Astrocyte (in vitro differentiated cells and primary cell): ENCODE measurements around the gene CEP250.

Experiments
- CTCF ChIP-seq: IDR thresholded peaks from 2 replicates; pipeline ENCODE4 v1.5.1; 2011; ENCODE audit warnings: low read depth, mild to moderate bottlenecking, inconsistent platforms, low read length, moderate library complexity; ENCODE audit not compliant: insufficient read depth
- EZH2 ChIP-seq: IDR thresholded peaks from 2 replicates; pipeline ENCODE4 v1.6.1; 2012; ENCODE audit warnings: mild to moderate bottlenecking, low read length, inconsistent platforms; ENCODE audit not compliant: insufficient read depth

DNA sequence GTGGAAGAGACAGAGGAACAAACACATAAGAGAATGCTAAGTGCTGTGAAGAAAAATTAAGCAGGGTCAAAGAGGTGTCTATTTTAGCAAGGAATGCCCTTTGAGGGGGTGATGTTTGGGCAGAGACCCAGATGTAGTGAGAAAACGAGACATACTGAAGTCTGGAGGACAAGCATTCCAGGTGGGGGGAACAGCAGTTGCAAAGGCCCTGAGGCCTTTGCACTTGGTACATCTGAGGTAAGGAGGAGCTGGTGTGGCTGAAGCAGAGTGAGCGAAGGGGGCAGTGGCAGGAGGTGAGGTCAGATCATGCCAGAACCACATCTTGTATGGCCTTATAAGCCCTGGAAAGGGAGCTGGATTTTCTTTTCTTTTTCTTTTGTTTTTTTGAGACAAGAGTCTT, 11.2 kb upstream of the CEP250 start:
- TF ChIP-seq CTCF (no peak), EZH2 (no peak)
